CD4-positive, alpha-beta T cell treated with Interleukin-4 for 1 hour (primary cell): ENCODE results near the gene IGF2.

Experiments used
- DNase-seq, 2 donors: peaks; one replicate each; pipeline ENCODE4 v3.0.0-alpha.2; 2020 to 2022

Gene IGF2

GRCh38 chr11:2102132-2102882 is 36.9 kb downstream of the IGF2 start:
- DNase-seq, result no peak

- DNase-seq, result no peak
Observed at GRCh38 chr11:2101171-2101675, 38.0 kb downstream of the IGF2 start.

- peak in 1 of 2 donors; percentile 52 for DNase-seq
Observed at GRCh38 chr11:2100361-2101170, 38.6 kb downstream of the IGF2 start.

GRCh38 chr11:2099516-2100349 is 39.5 kb downstream of the IGF2 start:
- no peak for DNase-seq

- no peak for DNase-seq
Observed at GRCh38 chr11:2098691-2099515, 40.3 kb downstream of the IGF2 start.

GRCh38 chr11:2097998-2098690 is 41.0 kb downstream of the IGF2 start:
- DNase-seq, result no peak

- no peak for DNase-seq
Observed at GRCh38 chr11:2097356-2097997, 41.7 kb downstream of the IGF2 start.

- DNase-seq, result no peak
Observed at GRCh38 chr11:2096919-2097301, 42.3 kb downstream of the IGF2 start.

GRCh38 chr11:2096011-2096918 is 42.9 kb downstream of the IGF2 start:
- no peak for DNase-seq

GRCh38 chr11:2095542-2095941 is 43.6 kb downstream of the IGF2 start:
- DNase-seq, result no peak

- DNase-seq, result no peak
Observed at GRCh38 chr11:2095198-2095520, 44.0 kb downstream of the IGF2 start.

GRCh38 chr11:2094354-2095197 is 44.6 kb downstream of the IGF2 start:
- no peak for DNase-seq

GRCh38 chr11:2093575-2094353 is 45.4 kb downstream of the IGF2 start:
- no peak for DNase-seq

GRCh38 chr11:2092956-2093412 is 46.2 kb downstream of the IGF2 start:
- peak; percentile 52 to 55 for DNase-seq

GRCh38 chr11:2092464-2092910 is 46.7 kb downstream of the IGF2 start:
- DNase-seq, result no peak

- peak in 1 of 2 donors; percentile 7 for DNase-seq
Observed at GRCh38 chr11:2091786-2092463, 47.3 kb downstream of the IGF2 start.

- no peak for DNase-seq
Observed at GRCh38 chr11:2091112-2091746, 48.0 kb downstream of the IGF2 start.
